Measurements from ENCODE around the gene ATP10D.

Gene ATP10D

DNA sequence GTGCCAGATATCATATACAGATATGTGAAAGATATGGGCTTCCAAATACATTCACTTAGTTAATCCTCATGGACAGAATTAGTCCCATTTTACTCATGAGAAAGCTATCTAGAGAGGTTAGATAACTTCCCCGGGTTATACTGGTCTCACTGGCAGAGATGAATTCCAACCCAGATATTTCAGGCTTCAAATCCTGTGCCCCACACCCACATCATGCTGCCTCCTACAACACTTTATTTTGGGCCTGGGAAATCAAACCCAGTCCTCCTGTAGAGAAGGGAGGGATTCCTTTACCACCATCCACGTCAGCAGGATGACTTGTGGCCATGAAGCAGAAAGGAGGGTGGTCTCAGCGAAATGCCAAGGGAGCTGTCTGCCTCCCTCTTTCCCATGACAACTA, 113.8 kb downstream of the ATP10D start:
- no peak for DNase-seq

DNA sequence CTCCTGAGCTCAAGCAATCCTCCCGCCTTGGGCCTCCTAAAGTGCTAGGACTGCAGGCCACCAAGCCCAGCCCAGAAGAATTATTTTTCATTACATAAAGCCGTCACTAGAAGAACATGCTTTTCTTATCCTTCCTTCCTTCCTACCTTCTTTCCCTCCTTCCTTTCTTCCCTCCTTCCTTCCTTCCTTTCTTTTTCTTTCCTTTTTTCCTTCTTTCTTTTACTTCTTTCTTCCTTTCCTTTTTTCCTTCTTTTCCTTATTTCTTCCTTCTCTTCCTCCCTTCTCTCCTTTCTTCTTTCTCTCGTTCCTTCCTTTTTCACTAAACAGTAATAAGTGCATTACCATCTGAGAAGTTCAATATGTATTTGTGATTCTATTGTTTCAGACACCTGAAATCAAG, 121.4 kb downstream of the ATP10D start:
- no peak for DNase-seq

DNA sequence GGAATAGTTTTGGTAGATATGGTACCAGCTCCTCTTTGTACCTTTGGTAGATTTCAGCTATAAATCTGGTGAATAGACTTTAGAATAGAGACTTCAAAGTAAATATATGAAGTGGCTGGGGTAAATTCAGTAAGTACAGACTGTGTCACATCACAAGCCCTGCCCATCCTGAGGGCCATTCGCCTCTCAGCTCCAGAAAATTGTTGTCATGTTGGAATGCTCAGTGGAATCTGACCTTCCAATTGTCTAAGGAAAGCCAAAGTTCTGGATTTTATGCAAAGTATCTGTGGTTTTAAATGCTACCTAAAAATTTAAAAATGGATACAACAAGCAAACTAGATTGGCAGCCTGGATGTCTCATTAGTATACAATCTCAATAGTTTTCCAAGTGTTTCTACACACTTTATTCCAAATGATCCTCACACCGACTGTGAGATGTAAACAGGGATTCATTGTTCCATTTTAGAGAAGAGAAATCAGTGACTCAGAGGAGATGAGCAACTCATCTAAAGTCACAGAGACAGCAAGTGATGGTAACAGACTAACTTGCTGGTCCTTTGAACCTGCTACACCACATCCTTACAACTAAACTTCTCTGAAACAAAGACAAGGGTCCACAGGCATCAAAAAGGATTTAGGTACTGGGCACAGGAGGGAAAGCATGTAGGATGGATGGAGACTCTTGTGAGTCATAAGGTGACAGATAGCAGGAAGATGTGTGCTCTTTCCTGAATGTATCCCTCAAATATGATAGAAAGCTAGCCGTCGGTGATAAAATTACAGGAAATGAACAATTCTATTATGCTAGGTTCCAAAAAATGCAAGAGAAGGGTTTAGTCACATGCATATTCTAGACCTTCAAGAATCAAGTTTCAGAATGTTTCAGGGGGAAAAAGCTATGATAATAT, 127.3 kb downstream of the ATP10D start:
- DNase-seq: no peak

- DNase-seq: no peak
These were observed 130.3 kb downstream of the ATP10D start for GRCh38 chr4:47615385-47615784.

DNA sequence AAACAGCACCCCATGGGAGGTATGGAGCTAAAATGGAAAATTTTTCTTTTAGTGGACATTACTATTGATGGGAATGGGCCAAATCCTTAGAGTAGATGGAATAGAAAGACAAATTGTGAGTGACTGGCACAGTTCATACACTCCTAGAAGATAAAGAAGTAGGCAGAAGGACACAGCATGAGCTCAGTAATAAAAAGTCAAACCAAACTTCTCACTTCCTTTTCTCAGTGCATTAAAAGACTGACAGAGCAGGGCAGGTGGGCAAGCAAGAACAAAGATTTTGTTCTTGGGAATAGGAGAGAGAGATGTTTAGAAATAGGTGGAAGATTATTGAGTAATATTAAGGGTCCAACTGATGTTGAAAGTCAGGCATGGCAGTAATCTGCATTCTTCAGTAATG, 132.5 kb downstream of the ATP10D start:
- DNase-seq: no peak

- DNase-seq: no peak
These were observed 134.6 kb downstream of the ATP10D start for GRCh38 chr4:47619691-47620090.

DNA sequence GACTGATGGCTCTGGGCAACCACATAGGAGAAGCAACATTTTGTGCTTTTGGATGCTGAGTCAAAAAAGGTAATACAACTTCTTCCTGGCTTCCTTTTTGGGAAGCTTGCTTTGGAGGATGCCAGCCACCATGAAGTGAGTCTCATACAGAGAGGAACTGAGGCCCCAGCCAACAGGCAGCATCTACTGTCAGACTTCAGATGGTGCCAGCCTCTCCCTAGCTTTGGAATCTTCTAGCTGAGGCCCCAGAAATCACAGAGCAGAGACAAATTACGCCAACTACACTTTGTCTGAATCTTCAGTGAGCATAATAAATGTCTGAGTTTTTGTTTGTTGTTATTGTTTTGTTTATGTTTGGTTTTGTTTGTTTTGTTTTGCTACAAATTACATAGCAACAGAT, 136.1 kb downstream of the ATP10D start:
- DNase-seq: no peak

GRCh38 chr4:47624031-47624441, 139.0 kb downstream of the ATP10D start:
- DNase-seq: no peak

- DNase-seq: no peak
These were observed 146.1 kb downstream of the ATP10D start for GRCh38 chr4:47631161-47631560.

- DNase-seq: no peak
These were observed 154.5 kb downstream of the ATP10D start for GRCh38 chr4:47639531-47639930.

DNA sequence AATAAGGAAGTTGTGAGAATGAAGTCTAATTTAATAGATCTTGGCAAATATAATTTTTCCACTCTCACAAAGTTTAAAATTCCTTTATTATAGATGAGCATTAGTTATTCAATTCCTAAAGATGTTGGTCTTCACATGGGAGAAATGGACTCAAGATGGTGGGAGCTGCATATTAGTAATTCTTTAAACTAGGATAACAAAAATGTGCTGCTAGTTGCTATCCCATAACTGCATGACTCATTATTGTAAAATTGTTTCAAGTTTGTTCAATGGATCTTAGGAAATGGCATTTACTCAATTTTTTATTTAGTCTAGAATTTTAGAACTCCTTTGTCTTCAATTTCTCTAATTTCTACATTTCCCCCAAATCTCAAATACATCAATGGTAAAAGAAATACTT, 155.8 kb downstream of the ATP10D start:
- DNase-seq: no peak

DNA sequence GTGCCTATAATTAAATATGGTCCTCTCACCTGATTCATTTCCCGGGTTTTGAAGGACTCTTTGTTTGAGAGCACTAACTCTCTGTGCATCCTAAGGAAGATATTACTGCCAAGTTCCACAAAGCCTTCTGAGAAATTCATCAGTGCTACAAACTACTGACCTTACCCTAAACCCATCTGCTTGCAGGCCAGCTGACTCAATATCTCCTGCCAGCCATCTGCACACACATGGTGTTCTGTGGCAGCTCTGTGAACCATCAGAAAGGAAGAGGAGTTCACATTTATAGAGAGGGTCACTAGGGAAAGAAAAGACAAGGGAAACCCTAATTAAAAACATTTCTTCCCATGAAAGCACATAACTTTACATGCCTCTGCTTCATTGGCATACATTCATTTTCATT, 156.7 kb downstream of the ATP10D start:
- DNase-seq: no peak

- no peak for DNase-seq
These were observed 157.2 kb downstream of the ATP10D start for GRCh38 chr4:47642191-47642830.
